Measurements from ENCODE around the gene C6orf15. TPM values are rescaled to one million over a fixed set of nuclear protein-coding genes. Genes with fewer than 3 reads are reported as not detected.
A peak's percentile ranks its signal among the peaks of the same experiment; 100 is the strongest.

The C6orf15 gene
- total RNA-seq, 2 donors from 2014 or later: 0.51 TPM; not detected in 1

- 83% methylated on average over 6 of the region's 6 CpGs for WGBS
- H3K27ac ChIP-seq: no peak overlapping the region
- H3K4me1 ChIP-seq (replicated peaks): no peaks in the 10 kb centered on the region
- TF ChIP-seq POLR2A (IDR thresholded peaks at IDR 0.05): no peak
- TF ChIP-seq POLR2AphosphoS5 (IDR thresholded peaks at IDR 0.05): peak; percentile 34
- H3K27me3 ChIP-seq (replicated peaks; ENCODE audit: insufficient read depth): no peaks in the 10 kb centered on the region
- no peaks in the 10 kb centered on the region for H3K36me3 ChIP-seq
- no peak for DNase-seq (ENCODE audit: low spot score)
- no peaks in the 10 kb centered on the region for H3K9me3 ChIP-seq
- intact Hi-C loops (cut with DNase I): no loop called here
- H3K4me3 ChIP-seq: no peak overlapping the region
Observed at GRCh38 chr6:31149827-31150447, 37.6 kb upstream of the C6orf15 start.

GRCh38 chr6:31145386-31145785 lies 33.0 kb upstream of the C6orf15 start:
- H3K27ac ChIP-seq: no peak overlapping the region
- intact Hi-C loops (cut with DNase I): no loop called here
- 97% methylated on average over 10 of the region's 10 CpGs for WGBS
- no peaks in the 10 kb centered on the region for H3K36me3 ChIP-seq
- H3K4me1 ChIP-seq (replicated peaks): no peaks in the 10 kb centered on the region
- H3K9me3 ChIP-seq: no peaks in the 10 kb centered on the region
- TF ChIP-seq POLR2AphosphoS5 (IDR thresholded peaks at IDR 0.05): no peak
- no peak for TF ChIP-seq POLR2A (IDR thresholded peaks at IDR 0.05)
- no peak for TF ChIP-seq CTCF (IDR thresholded peaks at IDR 0.05)
- H3K4me3 ChIP-seq: no peak overlapping the region
- DNase-seq (ENCODE audit: low spot score): no peak
- no peaks in the 10 kb centered on the region for H3K27me3 ChIP-seq (replicated peaks; ENCODE audit: insufficient read depth)

GRCh38 chr6:31144970-31145340 lies 32.6 kb upstream of the C6orf15 start:
- Histone ChIP-seq H3K36me3 (no peaks in the 10 kb centered on the region), H3K9me3 (no peaks in the 10 kb centered on the region), H3K4me3 (no peak overlapping the region), H3K4me1 (replicated peaks) (no peaks in the 10 kb centered on the region), H3K27ac (no peak overlapping the region), H3K27me3 (replicated peaks; ENCODE audit: insufficient read depth) (no peaks in the 10 kb centered on the region)
- intact Hi-C loops (cut with DNase I): no loop called here
- TF ChIP-seq POLR2AphosphoS5 (IDR thresholded peaks at IDR 0.05): no peak
- no peak for TF ChIP-seq CTCF (IDR thresholded peaks at IDR 0.05)
- no peak for TF ChIP-seq POLR2A (IDR thresholded peaks at IDR 0.05)
- DNase-seq (ENCODE audit: low spot score): no peak
- WGBS: 87% methylated on average over 11 of the region's 11 CpGs

GRCh38 chr6:31144296-31144969 lies 32.1 kb upstream of the C6orf15 start:
- H3K4me1 ChIP-seq (replicated peaks): no peaks in the 10 kb centered on the region
- no peak for TF ChIP-seq CTCF (IDR thresholded peaks at IDR 0.05)
- TF ChIP-seq POLR2A (IDR thresholded peaks at IDR 0.05): no peak
- no peak for DNase-seq (ENCODE audit: low spot score)
- WGBS: 86% methylated on average over 18 of the region's 18 CpGs
- H3K4me3 ChIP-seq: no peak overlapping the region
- no peaks in the 10 kb centered on the region for H3K9me3 ChIP-seq
- no peak overlapping the region for H3K27ac ChIP-seq
- intact Hi-C loops (cut with DNase I): no loop called here
- no peaks in the 10 kb centered on the region for H3K36me3 ChIP-seq
- no peaks in the 10 kb centered on the region for H3K27me3 ChIP-seq (replicated peaks; ENCODE audit: insufficient read depth)

DNA sequence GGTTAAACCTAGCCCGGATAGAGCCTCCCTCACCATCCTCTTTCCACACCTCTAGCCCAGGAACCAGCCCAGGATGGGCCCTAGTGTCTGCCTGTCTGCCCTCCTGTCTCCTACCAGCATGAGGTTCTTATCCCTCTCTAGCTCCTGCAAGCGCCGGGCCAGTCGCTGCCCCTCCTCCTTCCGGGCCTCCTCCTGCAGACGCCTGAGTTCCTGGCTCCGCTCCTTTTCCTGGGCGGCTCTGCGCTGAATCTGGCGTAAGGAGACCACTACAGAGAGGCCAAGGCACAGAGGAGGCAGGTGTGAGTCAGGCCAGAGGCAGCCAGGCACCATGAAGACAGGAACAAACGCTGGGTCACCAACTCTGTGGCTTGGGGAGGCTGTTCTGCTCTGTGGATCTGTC lies 30.8 kb upstream of the C6orf15 start:
- Histone ChIP-seq H3K4me1 (replicated peaks) (no peaks in the 10 kb centered on the region), H3K27ac (no peak overlapping the region), H3K9me3 (no peaks in the 10 kb centered on the region), H3K36me3 (no peaks in the 10 kb centered on the region), H3K4me3 (no peak overlapping the region), H3K27me3 (replicated peaks; ENCODE audit: insufficient read depth) (no peaks in the 10 kb centered on the region)
- intact Hi-C loops (cut with DNase I): no loop called here
- 32% methylated on average over 11 of the region's 11 CpGs for WGBS
- TF ChIP-seq CTCF (IDR thresholded peaks at IDR 0.05) (no peak), POLR2AphosphoS5 (IDR thresholded peaks at IDR 0.05) (no peak), POLR2A (IDR thresholded peaks at IDR 0.05) (no peak)
- DNase-seq (ENCODE audit: low spot score): no peak

All from prostate gland (tissue), 2 donors.